Naive thymus-derived CD8-positive, alpha-beta T cell (primary cell): Measurements from ENCODE around the gene AFDN. TPM values are rescaled to one million over a fixed set of nuclear protein-coding genes. Genes with fewer than 3 reads are reported as not detected.

Source experiments
- ATAC-seq, 2 donors: fragments of 150-1000 bp; cut with Tn5 transposase in 1 of 2; sonication (Bioruptor Pico), chemical (Tn5 transposase) in 1 of 2; 1 replicate in 1 of 2; 2 replicates in 1 of 2; pipeline ENCODE4 v1.10.0; 2021; ENCODE audit warnings: mild to moderate bottlenecking in 2 of 2, moderate library complexity in 2 of 2
- POLR2A ChIA-PET: fragments of 350-600 bp; sonication (Branson Sonifier 250); formaldehyde crosslinking; loops from one replicate; lab custom pipeline; 2021; ENCODE audit warnings: antibody characterized with exemption; lab: Charles Lee
- DNase-seq, 10 donors: peaks; one replicate each; pipeline versions ENCODE4 v3.0.0 to v3.0.0-alpha.2; 2020 to 2022
- H3K27ac Mint-ChIP-seq, 10 donors: one replicate each; pipeline ENCODE4 v1.8.0; 2020 to 2022; ENCODE audit warnings: mild to moderate bottlenecking in 10 of 10, mixed read lengths in 10 of 10, moderate library complexity in 4 of 10, inconsistent platforms in 1 of 10
- H3K27me3 Mint-ChIP-seq, 5 donors: one replicate each; pipeline ENCODE4 v1.8.0; 2021 to 2022; ENCODE audit warnings: mixed read lengths in 5 of 5
- H3K36me3 Mint-ChIP-seq, 3 donors: one replicate each; pipeline ENCODE4 v1.8.0; 2020 to 2022; ENCODE audit warnings: mixed read lengths in 3 of 3, mild to moderate bottlenecking in 2 of 3, inconsistent platforms in 1 of 3
- H3K4me1 Mint-ChIP-seq, 4 donors: one replicate each; pipeline ENCODE4 v1.8.0; 2021 to 2022; ENCODE audit warnings: mixed read lengths in 4 of 4
- H3K4me3 Mint-ChIP-seq, 10 donors: one replicate each; pipeline ENCODE4 v1.8.0; 2020 to 2022; ENCODE audit warnings: mild to moderate bottlenecking in 10 of 10, mixed read lengths in 10 of 10, moderate library complexity in 6 of 10, inconsistent platforms in 1 of 10
- H3K9me3 Mint-ChIP-seq, 9 donors: one replicate each; pipeline ENCODE4 v1.8.0; 2020 to 2022; ENCODE audit warnings: mixed read lengths in 9 of 9, mild to moderate bottlenecking in 3 of 9, inconsistent platforms in 1 of 9, moderate library complexity in 1 of 9
- polyA plus RNA-seq, 3 donors: library from polyadenylated mRNA; unstranded; fragments of 300-500 nt; fragmentation: Illumina TruSeq; gene quantifications; one replicate each; pipeline ENCODE4 v1.2.3, GENCODE V29; 2021
- total RNA-seq, 8 experiments: library from RNA in 2 of 8; stranded (reverse) in 2 of 8; gene quantifications; one replicate each; pipeline ENCODE4 v1.2.3 and lab custom pipeline; 2021 to 2026

AFDN gene
- total and polyA plus RNA-seq, 5 experiments from 2014 or later: 0.46 to 9.6 (median 5.3) TPM; not detected in 1

DNA sequence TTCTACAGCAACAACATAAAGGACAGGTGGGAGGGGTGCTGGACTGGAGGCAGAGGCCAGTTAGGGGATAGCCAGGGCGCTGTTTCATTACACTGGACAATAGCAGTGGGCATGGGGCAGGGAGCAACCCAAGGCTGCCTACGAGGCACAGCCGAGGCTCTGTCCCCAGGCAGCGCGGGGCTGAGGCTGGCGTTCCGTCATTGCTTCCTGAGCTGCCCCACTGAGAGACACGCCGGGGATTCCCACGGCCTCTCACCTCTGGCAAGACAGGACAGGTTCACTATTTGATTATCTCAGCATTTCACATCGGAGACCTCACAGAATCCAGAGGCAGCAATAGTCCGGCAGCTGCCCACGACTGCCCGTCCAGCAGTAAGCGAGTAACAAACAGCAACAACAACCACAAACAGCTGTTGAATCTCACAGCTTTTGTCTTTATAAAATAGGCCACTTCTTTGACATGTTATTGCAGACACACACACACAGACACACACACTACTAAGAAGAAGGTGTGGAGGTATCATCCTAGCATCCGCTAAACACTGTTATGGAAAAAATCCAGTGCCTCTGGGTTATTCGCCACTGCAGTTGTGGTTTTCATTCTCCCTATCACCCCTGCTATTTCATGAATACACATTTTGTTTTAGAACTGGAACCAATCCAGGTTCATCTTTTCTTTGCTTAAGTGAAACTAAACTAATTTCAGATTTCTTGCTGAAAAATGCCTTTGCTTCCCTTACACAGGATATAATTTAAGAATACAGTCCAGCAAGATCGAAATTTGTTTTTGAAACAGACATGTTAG lies 190.2 kb downstream of the AFDN start:
- Mint-ChIP-seq H3K36me3 (peaks cover 0 to 9% (median 2%) of the 10 kb centered on the region in 3 donors), H3K27ac (no peak overlapping the region), H3K4me1 (no peaks in the 10 kb centered on the region), H3K9me3 (peaks cover 3 to 27% (median 18%) of the 10 kb centered on the region in 9 donors), H3K27me3 (peaks cover 1 to 20% (median 9%) of the 10 kb centered on the region in 5 donors), H3K4me3 (no peak overlapping the region)
- POLR2A ChIA-PET: no interaction called here
- DNase-seq: no peak
- ATAC-seq: no peak

DNA sequence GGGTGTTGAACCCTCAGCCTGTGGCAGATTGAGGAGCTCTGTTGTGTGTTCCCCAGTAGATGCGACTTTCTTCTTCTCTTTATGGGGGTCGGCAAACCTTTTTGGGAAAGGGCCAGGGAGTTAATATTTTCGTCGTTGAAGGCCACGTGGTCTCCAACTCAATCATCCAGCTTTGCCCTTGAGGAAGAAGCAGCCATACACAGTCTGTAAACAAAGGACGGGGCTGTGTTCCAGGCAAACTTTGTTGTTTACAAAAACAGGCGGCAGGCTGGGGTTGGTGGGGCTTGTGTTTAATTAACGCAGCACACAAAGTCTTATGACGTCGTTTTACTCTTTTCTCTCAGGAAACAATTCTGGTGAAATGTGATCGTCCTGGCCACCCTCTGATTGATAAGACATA lies 190.9 kb downstream of the AFDN start:
- DNase-seq (no peak), ATAC-seq (no peak)
- H3K4me1 Mint-ChIP-seq: no peaks in the 10 kb centered on the region
- peaks cover 2 to 20% (median 9%) of the 10 kb centered on the region in 5 donors for H3K27me3 Mint-ChIP-seq
- peaks cover 0 to 20% (median 15%) of the 10 kb centered on the region in 9 donors for H3K9me3 Mint-ChIP-seq
- H3K36me3 Mint-ChIP-seq: peaks cover 0 to 2% (median 2%) of the 10 kb centered on the region in 3 donors
- no peak overlapping the region for H3K27ac Mint-ChIP-seq
- no peak overlapping the region for H3K4me3 Mint-ChIP-seq
- POLR2A ChIA-PET: no interaction called here

DNA sequence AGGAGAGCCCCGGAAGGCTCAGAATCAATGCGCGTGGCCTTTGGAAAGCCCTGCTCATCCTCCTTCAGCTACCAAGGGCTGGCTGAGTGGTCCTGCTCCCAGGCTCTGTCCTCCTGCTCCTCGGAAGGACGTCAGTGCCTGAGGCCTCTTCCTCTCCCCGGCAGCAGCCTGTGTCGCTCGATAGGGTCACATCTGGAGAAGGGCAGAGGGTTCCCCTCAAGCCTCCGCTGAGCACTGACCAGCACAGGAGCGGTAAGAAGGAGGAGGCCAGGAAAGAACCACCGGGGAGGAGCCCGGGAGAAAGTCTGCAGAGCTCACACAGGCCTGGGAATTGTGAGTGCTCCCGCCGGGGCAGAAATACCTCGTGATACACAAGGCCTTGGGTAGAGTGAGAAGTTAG lies 192.0 kb downstream of the AFDN start:
- ATAC-seq (no peak), DNase-seq (no peak)
- H3K36me3 Mint-ChIP-seq: peaks cover 0 to 2% (median 0%) of the 10 kb centered on the region in 3 donors
- H3K9me3 Mint-ChIP-seq: peaks cover 0 to 18% (median 11%) of the 10 kb centered on the region in 9 donors
- POLR2A ChIA-PET: no interaction called here
- no peak overlapping the region for H3K4me3 Mint-ChIP-seq
- H3K27me3 Mint-ChIP-seq: peaks cover 2 to 20% (median 9%) of the 10 kb centered on the region in 5 donors
- no peak overlapping the region for H3K27ac Mint-ChIP-seq
- no peaks in the 10 kb centered on the region for H3K4me1 Mint-ChIP-seq

DNA sequence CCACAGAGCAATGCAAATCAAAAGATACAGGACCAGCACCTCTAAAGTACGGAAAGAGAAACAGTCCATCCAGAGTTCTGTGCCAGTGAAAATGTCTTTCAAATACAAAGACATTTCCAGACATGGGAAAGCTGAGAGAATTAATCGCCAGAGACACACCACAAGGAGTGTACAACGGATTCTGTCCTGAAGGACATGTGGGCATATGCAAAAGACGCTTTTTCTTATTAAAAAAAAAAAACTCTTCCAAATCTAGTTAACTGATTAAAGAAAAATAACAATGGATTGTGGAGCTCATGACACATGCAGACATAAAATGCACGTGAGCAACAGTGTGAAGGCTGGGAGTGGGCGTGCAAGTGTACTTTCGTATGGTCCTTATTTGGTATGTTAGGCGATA lies 193.5 kb downstream of the AFDN start:
- H3K4me1 Mint-ChIP-seq: no peaks in the 10 kb centered on the region
- H3K4me3 Mint-ChIP-seq: no peak overlapping the region
- DNase-seq (no peak), ATAC-seq (no peak)
- peaks cover 6 to 23% (median 10%) of the 10 kb centered on the region in 5 donors for H3K27me3 Mint-ChIP-seq
- peaks cover 0 to 2% (median 0%) of the 10 kb centered on the region in 3 donors for H3K36me3 Mint-ChIP-seq
- H3K27ac Mint-ChIP-seq: no peak overlapping the region
- POLR2A ChIA-PET: no interaction called here
- peaks cover 0 to 15% (median 7%) of the 10 kb centered on the region in 9 donors for H3K9me3 Mint-ChIP-seq

DNA sequence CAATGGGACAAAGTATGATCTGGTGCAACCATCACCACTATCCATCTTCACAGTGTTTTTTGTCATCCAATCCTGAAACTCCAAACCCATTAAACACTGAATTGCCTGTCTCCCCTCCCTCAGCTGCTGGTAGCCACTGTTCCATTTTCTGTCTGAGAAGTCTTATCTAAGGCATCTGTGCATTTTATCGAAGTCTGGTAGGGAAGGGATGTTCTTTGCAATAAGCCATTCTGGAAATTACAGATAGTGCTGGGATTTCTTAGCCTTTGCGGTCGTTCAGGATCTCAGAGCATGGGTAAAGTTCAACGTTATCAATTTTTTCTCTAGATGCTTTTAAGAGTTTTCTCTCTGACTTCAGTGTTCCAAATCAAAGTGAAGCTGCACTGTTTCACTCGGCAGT lies 194.9 kb downstream of the AFDN start:
- Mint-ChIP-seq H3K27me3 (peaks cover 8 to 23% (median 11%) of the 10 kb centered on the region in 5 donors), H3K4me1 (no peaks in the 10 kb centered on the region), H3K27ac (no peak overlapping the region), H3K36me3 (peaks cover 0 to 2% (median 0%) of the 10 kb centered on the region in 3 donors), H3K9me3 (peaks cover 0 to 15% (median 5%) of the 10 kb centered on the region in 9 donors), H3K4me3 (no peak overlapping the region)
- POLR2A ChIA-PET: no interaction called here
- ATAC-seq (no peak), DNase-seq (no peak)

Other genes starting within 250 kb of the AFDN start
- not detected for gene KIF25, start 170.8 kb downstream of the AFDN start, total RNA-seq
- not detected for gene KIF25, start 170.8 kb downstream of the AFDN start, polyA plus RNA-seq